Measurements from ENCODE around the gene LYRM7. TPM values are rescaled to one million over a fixed set of nuclear protein-coding genes. Genes with fewer than 3 reads are reported as not detected.

LYRM7 gene
- total and polyA plus RNA-seq, 2 experiments from 2014 or later = 6.1 to 9.5 TPM

DNA sequence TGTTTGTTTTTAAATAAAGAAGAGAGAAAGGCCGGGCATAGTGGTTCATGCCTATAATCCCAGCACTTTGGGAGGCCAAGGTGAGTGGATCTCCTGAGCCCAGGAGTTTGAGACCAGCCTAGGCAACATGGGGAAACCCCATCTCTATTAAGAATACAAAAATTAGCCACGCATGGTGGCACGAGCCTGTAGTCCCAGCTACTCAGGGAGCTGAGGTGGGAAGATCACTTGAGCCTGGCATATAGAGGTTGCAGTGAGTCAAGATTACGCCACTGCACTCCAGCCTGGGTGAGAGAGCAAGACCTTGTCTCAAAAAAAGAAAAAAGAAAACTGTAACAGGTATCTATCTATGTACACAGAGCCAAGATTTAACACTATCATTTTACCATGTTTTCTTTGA lies 58.9 kb downstream of the LYRM7 start:
- H3K9me3 ChIP-seq (ENCODE audit: low read depth) = no peaks in the 10 kb centered on the region
- H3K79me2 ChIP-seq = no peaks in the 10 kb centered on the region
- TF ChIP-seq EZH2phosphoT487 (IDR thresholded peaks at IDR 0.05; ENCODE audit: low read depth, severe bottlenecking, unreplicated experiment) = no peak
- no peak for TF ChIP-seq EZH2 (IDR thresholded peaks at IDR 0.05; ENCODE audit: borderline replicate concordance)
- TF ChIP-seq, protein P1, sequence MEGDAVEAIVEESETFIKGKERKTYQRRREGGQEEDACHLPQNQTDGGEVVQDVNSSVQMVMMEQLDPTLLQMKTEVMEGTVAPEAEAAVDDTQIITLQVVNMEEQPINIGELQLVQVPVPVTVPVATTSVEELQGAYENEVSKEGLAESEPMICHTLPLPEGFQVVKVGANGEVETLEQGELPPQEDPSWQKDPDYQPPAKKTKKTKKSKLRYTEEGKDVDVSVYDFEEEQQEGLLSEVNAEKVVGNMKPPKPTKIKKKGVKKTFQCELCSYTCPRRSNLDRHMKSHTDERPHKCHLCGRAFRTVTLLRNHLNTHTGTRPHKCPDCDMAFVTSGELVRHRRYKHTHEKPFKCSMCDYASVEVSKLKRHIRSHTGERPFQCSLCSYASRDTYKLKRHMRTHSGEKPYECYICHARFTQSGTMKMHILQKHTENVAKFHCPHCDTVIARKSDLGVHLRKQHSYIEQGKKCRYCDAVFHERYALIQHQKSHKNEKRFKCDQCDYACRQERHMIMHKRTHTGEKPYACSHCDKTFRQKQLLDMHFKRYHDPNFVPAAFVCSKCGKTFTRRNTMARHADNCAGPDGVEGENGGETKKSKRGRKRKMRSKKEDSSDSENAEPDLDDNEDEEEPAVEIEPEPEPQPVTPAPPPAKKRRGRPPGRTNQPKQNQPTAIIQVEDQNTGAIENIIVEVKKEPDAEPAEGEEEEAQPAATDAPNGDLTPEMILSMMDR (IDR thresholded peaks at IDR 0.05; ENCODE audit: poor library complexity) = no peak
- H3K4me3 ChIP-seq = no peak overlapping the region
- H3K27me3 ChIP-seq = no peaks in the 10 kb centered on the region
- H4K20me1 ChIP-seq (ENCODE audit: insufficient read depth, poor library complexity, severe bottlenecking) = no peaks in the 10 kb centered on the region
- H3K4me1 ChIP-seq (ENCODE audit: insufficient read depth) = no peaks in the 10 kb centered on the region
- H3K4me2 ChIP-seq = no peak overlapping the region
- H2AFZ ChIP-seq = no peak overlapping the region
- no peaks in the 10 kb centered on the region for H3K36me3 ChIP-seq (replicated peaks; ENCODE audit: insufficient read depth, low read depth)
- no peaks in the 10 kb centered on the region for H3K9me2 ChIP-seq (replicated peaks; ENCODE audit: insufficient read depth)
- WGBS (ENCODE audit: low lambda C conversion rate, missing lambda C conversion rate) = 86% methylated on average over 4 of the region's 4 CpGs
- H3K27ac ChIP-seq = no peak overlapping the region
- DNase-seq (ENCODE audit: low spot score) = no peak

DNA sequence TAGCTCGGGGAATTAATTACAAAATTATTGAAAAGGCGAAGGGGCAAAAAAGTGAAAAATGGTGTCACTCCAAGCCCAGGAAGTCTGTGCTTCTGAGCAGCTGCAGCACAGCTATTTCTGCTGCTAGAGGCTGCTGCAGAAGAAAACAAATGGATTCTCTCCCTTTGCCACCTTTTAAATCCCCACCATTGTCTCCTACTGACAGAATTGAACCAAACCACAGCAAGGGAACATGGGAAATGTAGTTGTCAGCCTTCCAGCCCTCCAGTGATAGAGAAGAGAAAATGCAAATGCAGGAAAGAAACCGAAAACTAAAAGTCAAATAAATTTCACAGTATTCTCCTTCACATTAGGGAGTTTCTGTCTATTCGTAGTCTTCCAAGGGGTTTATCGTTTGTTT lies 59.7 kb downstream of the LYRM7 start:
- H3K4me2 ChIP-seq = no peak overlapping the region
- no peak overlapping the region for H2AFZ ChIP-seq
- WGBS (ENCODE audit: low lambda C conversion rate, missing lambda C conversion rate) = 80% methylated on average over 5 of the region's 5 CpGs

DNA sequence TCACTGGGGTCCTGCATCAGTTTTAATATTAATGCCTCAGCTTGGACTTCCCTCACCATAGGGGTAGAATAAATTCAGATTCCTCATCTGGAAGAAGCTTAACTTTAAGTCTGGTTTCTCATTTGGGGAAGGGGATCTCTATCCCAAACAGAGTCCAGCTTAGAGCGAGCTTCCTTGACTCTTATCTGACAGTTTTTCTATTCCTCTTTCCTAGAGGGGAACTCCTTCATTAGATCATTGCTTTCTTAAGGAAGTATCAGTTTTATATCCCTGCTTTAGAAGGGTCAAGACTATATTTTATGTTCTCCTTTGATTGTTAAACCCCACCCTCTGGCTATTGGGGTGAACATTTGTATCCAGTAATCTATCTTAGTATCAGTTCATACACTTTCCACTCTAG lies 68.9 kb downstream of the LYRM7 start:
- H3K27me3 ChIP-seq = no peaks in the 10 kb centered on the region
- H3K4me2 ChIP-seq = no peak overlapping the region
- H3K36me3 ChIP-seq (replicated peaks; ENCODE audit: insufficient read depth, low read depth) = no peaks in the 10 kb centered on the region
- 85% methylated on average over 1 of the region's 1 CpG for WGBS (ENCODE audit: low lambda C conversion rate, missing lambda C conversion rate)
- no peak for DNase-seq (ENCODE audit: low spot score)
- H2AFZ ChIP-seq = no peak overlapping the region
- H3K9me2 ChIP-seq (replicated peaks; ENCODE audit: insufficient read depth) = no peaks in the 10 kb centered on the region
- no peaks in the 10 kb centered on the region for H3K79me2 ChIP-seq
- no peaks in the 10 kb centered on the region for H3K4me1 ChIP-seq (ENCODE audit: insufficient read depth)
- H3K27ac ChIP-seq = no peak overlapping the region
- H4K20me1 ChIP-seq (ENCODE audit: insufficient read depth, poor library complexity, severe bottlenecking) = no peaks in the 10 kb centered on the region
- H3K9me3 ChIP-seq (ENCODE audit: low read depth) = no peaks in the 10 kb centered on the region
- TF ChIP-seq EZH2 (IDR thresholded peaks at IDR 0.05; ENCODE audit: borderline replicate concordance) = no peak
- TF ChIP-seq, protein P1 (IDR thresholded peaks at IDR 0.05; ENCODE audit: poor library complexity) = no peak
- no peak for TF ChIP-seq EZH2phosphoT487 (IDR thresholded peaks at IDR 0.05; ENCODE audit: low read depth, severe bottlenecking, unreplicated experiment)
- no peak overlapping the region for H3K4me3 ChIP-seq

More for the DNA sequence above, 59.7 kb downstream of the LYRM7 start:
- H3K27ac ChIP-seq = no peak overlapping the region
- no peaks in the 10 kb centered on the region for H3K27me3 ChIP-seq
- H4K20me1 ChIP-seq (ENCODE audit: insufficient read depth, poor library complexity, severe bottlenecking) = no peaks in the 10 kb centered on the region
- no peaks in the 10 kb centered on the region for H3K79me2 ChIP-seq
- no peaks in the 10 kb centered on the region for H3K4me1 ChIP-seq (ENCODE audit: insufficient read depth)
- no peak overlapping the region for H3K4me3 ChIP-seq
- no peaks in the 10 kb centered on the region for H3K36me3 ChIP-seq (replicated peaks; ENCODE audit: insufficient read depth, low read depth)
- no peaks in the 10 kb centered on the region for H3K9me2 ChIP-seq (replicated peaks; ENCODE audit: insufficient read depth)
- DNase-seq (ENCODE audit: low spot score) = no peak
- H3K9me3 ChIP-seq (ENCODE audit: low read depth) = no peaks in the 10 kb centered on the region
- TF ChIP-seq, protein P1 (IDR thresholded peaks at IDR 0.05; ENCODE audit: poor library complexity) = no peak
- no peak for TF ChIP-seq EZH2phosphoT487 (IDR thresholded peaks at IDR 0.05; ENCODE audit: low read depth, severe bottlenecking, unreplicated experiment)
- no peak for TF ChIP-seq EZH2 (IDR thresholded peaks at IDR 0.05; ENCODE audit: borderline replicate concordance)

DNA sequence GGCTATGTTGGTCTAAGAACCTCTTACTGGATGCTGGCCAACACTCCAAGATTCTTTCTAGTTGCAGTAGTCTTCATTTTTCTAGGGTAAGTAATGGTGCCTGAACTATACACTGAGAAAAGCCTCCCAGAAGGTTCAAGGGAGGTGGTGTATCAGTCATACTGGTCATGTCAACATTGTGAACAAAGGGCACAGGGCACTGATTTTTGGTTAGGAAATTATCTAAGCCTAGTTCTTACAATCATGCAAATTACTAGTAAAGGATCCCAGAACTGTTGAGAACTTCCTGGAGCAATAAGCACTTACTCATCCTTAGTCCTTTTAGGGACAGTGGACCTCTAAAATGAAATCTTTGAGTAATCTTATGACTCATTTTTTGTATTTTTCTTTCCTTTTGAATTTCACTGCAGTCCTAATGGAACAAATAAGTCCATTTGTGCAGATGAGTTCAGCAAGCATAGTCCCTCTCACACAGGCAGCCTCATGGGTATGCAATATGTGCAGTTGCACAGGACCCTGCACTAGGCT lies 72.0 kb downstream of the LYRM7 start:
- H2AFZ ChIP-seq = no peak overlapping the region
- H3K4me2 ChIP-seq = no peak overlapping the region
- H3K9me2 ChIP-seq (replicated peaks; ENCODE audit: insufficient read depth) = no peaks in the 10 kb centered on the region

More for the DNA sequence above, 72.0 kb downstream of the LYRM7 start:
- no peaks in the 10 kb centered on the region for H3K36me3 ChIP-seq (replicated peaks; ENCODE audit: insufficient read depth, low read depth)
- no peak overlapping the region for H3K4me3 ChIP-seq
- H3K79me2 ChIP-seq = no peaks in the 10 kb centered on the region
- TF ChIP-seq EZH2 (IDR thresholded peaks at IDR 0.05; ENCODE audit: borderline replicate concordance) = no peak
- no peak for TF ChIP-seq EZH2phosphoT487 (IDR thresholded peaks at IDR 0.05; ENCODE audit: low read depth, severe bottlenecking, unreplicated experiment)
- TF ChIP-seq, protein P1 (IDR thresholded peaks at IDR 0.05; ENCODE audit: poor library complexity) = no peak
- no peaks in the 10 kb centered on the region for H4K20me1 ChIP-seq (ENCODE audit: insufficient read depth, poor library complexity, severe bottlenecking)
- H3K27ac ChIP-seq = no peak overlapping the region
- H3K9me3 ChIP-seq (ENCODE audit: low read depth) = no peaks in the 10 kb centered on the region
- no peak for DNase-seq (ENCODE audit: low spot score)
- no peaks in the 10 kb centered on the region for H3K4me1 ChIP-seq (ENCODE audit: insufficient read depth)
- no peaks in the 10 kb centered on the region for H3K27me3 ChIP-seq
